CD4-positive, alpha-beta T cell treated with Interleukin-21 for 1 hour (primary cell): ENCODE results near the gene STH.
A peak's percentile ranks its signal among the peaks of the same experiment; 100 is the strongest.
"Not testable (repeated sequence)": the region's sequence is repeated elsewhere in the genome, so short reads cannot be mapped to it uniquely, and the experiment has no call there.

Experiments used
- DNase-seq: peaks from one replicate; pipeline ENCODE4 v3.0.0-alpha.2; 2020

STH gene

GRCh38 chr17:45987706-45988105, 11.3 kb upstream of the STH start:
- DNase-seq: no peak

- DNase-seq: no peak
Measured at GRCh38 chr17:45989759-45990158, 9.3 kb upstream of the STH start.

- DNase-seq: no peak
Measured at GRCh38 chr17:45990886-45991285, 8.2 kb upstream of the STH start.

- DNase-seq: no peak
Measured at GRCh38 chr17:45991341-45991740, 7.7 kb upstream of the STH start.

GRCh38 chr17:45992175-45992574, 6.9 kb upstream of the STH start:
- no peak for DNase-seq

GRCh38 chr17:45992904-45993303, 6.1 kb upstream of the STH start:
- DNase-seq: no peak

GRCh38 chr17:45993962-45994627, 5.0 kb upstream of the STH start:
- DNase-seq: no peak

GRCh38 chr17:45994987-45995386, 4.1 kb upstream of the STH start:
- no peak for DNase-seq

- no peak for DNase-seq
Measured at GRCh38 chr17:45995627-45996270, 3.3 kb upstream of the STH start.

- DNase-seq: no peak
Measured at GRCh38 chr17:45996282-45996937, 2.6 kb upstream of the STH start.

- no peak for DNase-seq
Measured at GRCh38 chr17:45997166-45997565, 1.9 kb upstream of the STH start.

GRCh38 chr17:45997624-45998023, 1.4 kb upstream of the STH start:
- no peak for DNase-seq

GRCh38 chr17:45999900-46000290, 845 bp downstream of the STH start:
- DNase-seq: no peak

- DNase-seq: no peak
Measured at GRCh38 chr17:46000292-46000691, 1.2 kb downstream of the STH start.

GRCh38 chr17:46000757-46001156, 1.7 kb downstream of the STH start:
- DNase-seq: no peak

GRCh38 chr17:46001390-46002310, 2.6 kb downstream of the STH start:
- no peak for DNase-seq

GRCh38 chr17:46002311-46002972, 3.4 kb downstream of the STH start:
- DNase-seq: peak; percentile 77

- DNase-seq: no peak
Measured at GRCh38 chr17:46002973-46003316, 3.9 kb downstream of the STH start.

GRCh38 chr17:46003907-46004748, 5.1 kb downstream of the STH start:
- DNase-seq: no peak

GRCh38 chr17:46006082-46006481, 7.0 kb downstream of the STH start:
- not testable (repeated sequence) for DNase-seq

GRCh38 chr17:46007461-46007965, 8.5 kb downstream of the STH start:
- DNase-seq: no peak

- no peak for DNase-seq
Measured at GRCh38 chr17:46008591-46008990, 9.5 kb downstream of the STH start.
